ENCODE data around the gene SLC44A2.
A peak's percentile ranks its signal among the peaks of the same experiment; 100 is the strongest.
"Not testable (repeated sequence)": the region's sequence is repeated elsewhere in the genome, so short reads cannot be mapped to it uniquely, and the experiment has no call there.

SLC44A2 gene

DNA sequence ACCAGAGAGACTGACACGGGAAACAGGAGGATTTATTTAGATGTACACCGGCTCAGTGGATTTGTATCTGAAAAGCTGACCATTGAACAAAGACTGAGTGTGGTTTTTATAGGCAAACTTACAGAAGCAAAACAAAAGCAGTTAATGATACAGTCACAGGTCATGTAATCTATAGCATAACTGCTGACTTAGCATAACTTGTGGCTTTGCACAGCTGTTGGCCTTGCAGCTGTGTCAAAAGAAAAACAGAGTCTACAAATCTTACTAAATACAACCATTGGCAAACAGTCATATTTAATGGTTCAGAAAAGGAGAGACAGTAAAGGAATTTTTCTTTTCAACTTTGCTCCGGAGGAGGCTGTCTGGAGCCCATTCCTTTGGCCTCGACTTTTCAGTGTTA, 26.5 kb downstream of the SLC44A2 start:
- ATAC-seq = no peak

DNA sequence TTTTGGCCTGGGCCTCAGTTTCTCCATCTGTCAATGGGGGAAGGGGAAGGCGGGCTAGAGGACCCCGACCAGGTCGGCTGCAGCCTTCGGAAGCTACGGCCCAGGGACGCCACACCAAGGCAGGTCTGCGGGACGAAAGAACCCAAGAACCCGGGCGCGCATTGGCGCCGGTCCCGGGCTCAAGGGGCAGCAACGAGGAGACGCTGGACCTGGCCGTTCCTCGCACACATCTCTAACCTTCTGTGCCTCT, 28.1 kb downstream of the SLC44A2 start:
- DNase-seq (no peak), ATAC-seq (no peak)

More for the DNA sequence above, 26.5 kb downstream of the SLC44A2 start:
- DNase-seq = no peak

DNA sequence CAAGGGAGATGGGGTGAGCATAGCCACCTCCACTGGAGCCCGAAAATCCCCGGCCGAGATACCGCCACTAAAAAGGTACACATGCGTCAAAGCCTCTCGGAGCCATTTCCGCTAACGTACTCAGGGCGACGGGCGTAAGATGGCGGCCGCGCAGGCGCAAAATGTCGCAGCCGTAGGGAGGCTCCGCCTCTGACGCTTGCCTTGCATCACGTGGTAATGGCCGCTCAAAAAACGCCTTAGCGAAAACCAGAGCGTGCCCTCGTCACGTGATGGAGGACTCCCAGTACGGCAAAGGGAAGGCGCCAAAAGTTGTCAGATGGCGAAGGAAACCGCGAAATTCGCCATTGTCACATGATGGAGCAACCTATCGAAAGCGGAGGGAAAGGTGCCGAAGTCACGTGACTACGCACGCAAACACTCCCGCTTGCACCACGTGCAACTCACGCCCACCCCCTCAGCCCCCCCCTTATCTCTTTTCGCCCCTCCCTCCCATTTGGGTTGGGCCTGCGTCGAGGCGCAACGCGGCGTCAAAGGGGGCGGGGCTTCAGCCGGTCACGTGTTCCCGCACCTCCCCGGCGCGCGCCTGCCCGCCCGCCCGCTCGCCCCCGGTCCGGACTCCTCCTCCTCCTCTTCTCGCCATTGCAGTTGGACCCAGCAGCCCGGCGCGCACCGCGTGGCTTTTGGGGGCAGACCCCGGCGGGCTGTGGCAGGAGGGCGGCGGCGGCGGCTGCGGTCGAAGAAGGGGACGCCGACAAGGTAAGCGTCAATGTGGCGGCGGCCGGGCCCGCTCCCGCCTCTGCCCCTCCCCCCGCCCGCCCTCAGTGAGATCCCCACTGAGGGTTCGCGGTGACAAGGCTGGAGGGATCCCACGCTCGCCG, 28.6 kb downstream of the SLC44A2 start, which contains the start of gene ILF3:
ILF3 (plus strand) TSS at position 615 of the 878 bp plus-strand sequence. CDS start 16,260 bp downstream, outside the sequence.
- DNase-seq = peak; percentile 99
- ATAC-seq = peak; percentile 86

GRCh38 chr19:10654610-10655456, 29.5 kb downstream of the SLC44A2 start:
- peak; percentile 7 for ATAC-seq

GRCh38 chr19:10655457-10656312, 30.3 kb downstream of the SLC44A2 start:
- no peak for DNase-seq
- no peak for ATAC-seq

More at GRCh38 chr19:10654610-10655456, 29.5 kb downstream of the SLC44A2 start:
- DNase-seq = peak; percentile 75

- DNase-seq = no peak
Measured at GRCh38 chr19:10660346-10660745, 35.0 kb downstream of the SLC44A2 start.

GRCh38 chr19:10661946-10662345, 36.6 kb downstream of the SLC44A2 start:
- no peak for ATAC-seq
- DNase-seq = no peak

More at GRCh38 chr19:10660346-10660745, 35.0 kb downstream of the SLC44A2 start:
- ATAC-seq = no peak

DNA sequence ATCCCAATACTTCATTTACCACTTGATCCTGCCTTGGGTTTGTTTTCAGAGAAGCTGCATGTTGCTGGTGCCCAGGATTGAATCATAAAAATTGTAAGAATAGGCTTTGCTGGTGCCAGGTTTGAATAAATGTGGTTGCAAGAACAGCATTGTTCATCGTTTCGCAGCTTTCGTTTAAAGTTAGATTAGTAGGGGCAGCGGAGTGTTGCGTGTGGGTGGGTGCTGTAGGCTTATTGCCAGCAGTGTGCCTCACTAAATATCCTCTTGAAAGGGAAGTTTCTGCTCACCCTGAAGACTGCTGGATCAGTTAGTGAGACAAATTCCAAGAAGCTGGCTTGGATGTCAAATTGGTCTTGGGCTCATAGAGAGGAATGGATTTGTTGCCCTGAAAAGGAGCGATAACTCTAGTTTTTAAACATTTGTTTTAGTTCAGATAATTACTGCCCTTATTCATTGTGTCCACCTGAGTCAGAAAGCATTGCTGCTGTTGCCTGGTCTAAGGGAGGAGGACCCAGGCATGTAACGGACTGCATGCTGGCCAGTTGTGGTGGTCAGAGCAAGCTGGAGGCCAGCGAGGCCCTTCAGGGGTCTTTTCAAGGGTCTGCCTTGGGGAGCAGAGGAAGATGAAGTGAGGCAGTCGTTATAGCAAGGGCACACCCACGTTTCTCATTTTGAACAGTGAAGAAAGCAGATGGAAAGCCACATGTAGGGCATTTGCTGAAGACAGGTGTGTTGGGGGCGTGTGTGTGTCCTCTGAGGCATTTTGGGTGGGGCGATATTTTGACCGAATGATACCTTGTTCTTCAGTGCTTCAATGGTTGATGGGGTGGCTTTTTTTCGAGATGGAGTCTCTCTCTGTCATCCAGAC, 37.3 kb downstream of the SLC44A2 start:
- DNase-seq (peak; percentile 24), ATAC-seq (peak; percentile 50)

DNA sequence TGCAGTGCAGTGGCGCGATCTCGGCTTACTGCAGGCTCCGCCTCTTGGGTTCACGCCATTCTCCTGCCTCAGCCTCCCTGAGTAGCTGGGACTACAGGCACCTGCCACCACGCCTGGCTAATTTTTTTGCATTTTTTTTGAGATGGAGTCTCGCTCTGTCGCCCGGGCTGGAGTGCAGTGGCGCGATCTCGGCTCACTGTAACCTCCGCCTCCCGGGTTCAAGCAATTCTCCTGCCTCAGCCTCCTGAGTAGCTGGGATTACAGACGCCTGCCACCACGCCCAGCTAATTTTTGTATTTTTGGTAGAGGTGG, 37.9 kb downstream of the SLC44A2 start:
- not testable (repeated sequence) for ATAC-seq, DNase-seq

GRCh38 chr19:10667867-10668266, 42.5 kb downstream of the SLC44A2 start:
- no peak for DNase-seq

DNA sequence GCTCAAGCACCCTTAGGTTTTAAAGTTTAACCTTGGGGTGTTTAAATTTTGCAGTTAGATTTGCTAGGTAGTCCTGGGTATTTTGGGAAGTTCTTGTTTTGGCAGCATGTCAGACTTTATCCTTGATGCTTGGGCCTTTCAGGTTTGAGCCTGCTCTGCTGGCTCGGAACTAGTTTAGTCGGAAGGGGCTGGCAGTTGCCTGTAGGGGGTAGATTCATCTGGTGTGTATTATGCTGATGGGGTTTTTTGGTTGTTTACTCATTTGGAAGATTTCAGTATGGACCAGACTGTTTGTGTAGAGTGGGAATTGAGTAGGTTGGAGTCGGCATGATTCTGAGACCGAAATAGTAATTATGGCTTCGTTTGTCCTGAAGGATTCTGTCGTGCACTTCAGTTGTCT, 43.9 kb downstream of the SLC44A2 start:
- no peak for DNase-seq
- ATAC-seq = no peak

More at GRCh38 chr19:10667867-10668266, 42.5 kb downstream of the SLC44A2 start:
- ATAC-seq = no peak

DNA sequence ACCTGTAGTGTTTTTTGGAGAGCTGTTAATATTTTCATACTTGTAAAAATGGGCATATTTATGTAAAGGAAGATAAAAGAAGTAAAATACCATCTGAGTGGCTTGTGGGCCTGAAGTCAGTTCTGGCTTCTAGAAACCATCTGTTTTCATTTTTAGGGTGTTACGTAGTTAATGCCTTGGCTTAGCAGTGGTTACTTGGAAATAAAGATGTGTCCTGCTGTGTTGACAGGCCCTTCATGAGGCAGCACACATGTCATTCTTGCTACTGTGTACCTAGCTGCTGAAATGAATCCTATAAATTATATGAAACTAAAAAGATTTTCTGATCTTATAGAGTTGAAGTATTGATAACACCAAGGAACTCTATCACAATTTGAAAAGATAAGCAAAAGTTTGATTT, 44.8 kb downstream of the SLC44A2 start:
- no peak for DNase-seq
- ATAC-seq = no peak

GRCh38 chr19:10670876-10671804, 45.8 kb downstream of the SLC44A2 start:
- ATAC-seq = no peak
- no peak for DNase-seq

- ATAC-seq = not testable (repeated sequence)
Measured at GRCh38 chr19:10671922-10672321, 46.6 kb downstream of the SLC44A2 start.

DNA sequence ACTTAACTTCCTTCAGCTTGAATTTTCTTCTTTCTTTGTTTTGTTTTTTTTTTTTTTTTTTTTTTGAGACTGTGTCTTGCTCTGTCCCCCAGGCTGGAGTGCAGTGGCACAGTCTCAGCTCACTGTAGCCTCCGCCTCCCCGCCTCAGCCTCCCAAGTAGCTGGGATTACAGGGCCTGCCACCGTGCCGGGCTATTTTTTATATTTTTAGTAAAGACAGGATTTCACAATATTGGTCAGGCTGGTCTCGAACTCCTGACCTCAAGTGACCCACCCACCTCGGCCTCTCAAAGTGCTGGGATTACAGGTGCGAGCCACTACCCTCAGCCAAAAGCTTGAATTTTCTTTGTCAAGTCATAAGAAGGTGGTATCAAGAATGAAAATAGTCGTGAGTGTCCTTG, 49.9 kb downstream of the SLC44A2 start:
- DNase-seq, ATAC-seq: not testable (repeated sequence)

More at GRCh38 chr19:10671922-10672321, 46.6 kb downstream of the SLC44A2 start:
- DNase-seq = not testable (repeated sequence)

GRCh38 chr19:10677751-10678150, 52.4 kb downstream of the SLC44A2 start:
- no peak for ATAC-seq

DNA sequence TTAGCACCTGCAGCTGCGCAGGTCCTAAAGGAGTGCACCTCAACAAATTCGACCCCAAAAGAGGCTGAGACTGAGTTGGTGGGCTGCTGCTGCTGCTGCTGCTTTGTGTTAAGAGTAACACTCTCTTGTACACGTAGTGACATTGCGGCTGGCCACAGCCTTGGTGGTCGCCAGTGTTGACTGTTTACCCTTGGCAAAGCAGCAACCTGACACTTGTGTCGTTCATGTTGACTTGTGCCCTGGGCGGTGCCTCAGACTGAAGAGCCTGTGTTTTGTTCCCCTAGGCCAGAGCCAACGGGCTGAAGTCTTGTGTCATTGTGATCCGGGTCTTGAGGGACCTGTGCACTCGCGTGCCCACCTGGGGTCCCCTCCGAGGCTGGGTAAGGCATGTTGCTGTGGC, 53.5 kb downstream of the SLC44A2 start:
- DNase-seq (no peak), ATAC-seq (no peak)

More at GRCh38 chr19:10677751-10678150, 52.4 kb downstream of the SLC44A2 start:
- no peak for DNase-seq

DNA sequence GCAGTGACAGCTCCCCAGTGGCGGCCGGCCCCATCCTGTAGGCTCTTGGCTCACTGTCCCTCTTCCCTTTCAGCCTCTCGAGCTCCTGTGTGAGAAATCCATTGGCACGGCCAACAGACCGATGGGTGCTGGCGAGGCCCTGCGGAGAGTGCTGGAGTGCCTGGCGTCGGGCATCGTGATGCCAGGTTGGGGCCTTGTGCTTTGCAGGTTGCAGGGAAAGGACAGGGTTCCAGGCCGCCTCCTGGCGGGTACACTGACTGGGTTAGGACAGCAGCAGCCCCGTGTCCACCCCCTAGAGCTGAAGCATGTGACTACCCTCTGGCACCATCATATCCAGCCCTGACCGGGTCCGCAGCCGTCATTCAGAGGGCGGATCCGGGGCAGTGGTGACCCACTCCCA, 54.4 kb downstream of the SLC44A2 start:
- ATAC-seq (no peak), DNase-seq (no peak)

DNA sequence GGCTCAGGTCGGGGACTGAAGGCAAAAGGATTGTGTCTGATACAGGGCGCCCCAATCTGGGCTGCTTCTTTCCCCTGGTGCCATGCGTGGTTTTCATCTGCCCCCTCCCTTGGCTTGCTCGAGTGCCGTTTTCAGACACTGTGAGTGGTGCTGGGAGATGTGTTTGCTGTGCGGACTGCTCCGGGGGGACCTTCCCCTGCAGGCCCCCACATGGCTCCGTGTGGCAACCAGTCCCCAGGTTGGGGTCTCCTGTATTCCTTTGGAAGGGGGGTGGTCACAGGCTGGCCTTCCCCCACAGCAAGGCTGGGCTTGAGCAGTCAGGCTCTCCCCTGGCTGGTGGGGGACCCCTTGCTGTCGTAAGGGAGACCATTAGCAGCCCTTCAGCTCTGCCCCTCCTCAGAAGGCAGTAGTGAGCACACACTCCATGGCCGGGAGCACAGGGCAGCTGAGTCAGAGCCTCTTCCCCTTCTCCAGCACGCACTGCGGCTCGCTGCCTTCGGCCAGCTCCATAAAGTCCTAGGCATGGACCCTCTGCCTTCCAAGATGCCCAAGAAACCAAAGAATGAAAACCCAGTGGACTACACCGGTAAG, 55.3 kb downstream of the SLC44A2 start:
- ATAC-seq (no peak), DNase-seq (no peak)

DNA sequence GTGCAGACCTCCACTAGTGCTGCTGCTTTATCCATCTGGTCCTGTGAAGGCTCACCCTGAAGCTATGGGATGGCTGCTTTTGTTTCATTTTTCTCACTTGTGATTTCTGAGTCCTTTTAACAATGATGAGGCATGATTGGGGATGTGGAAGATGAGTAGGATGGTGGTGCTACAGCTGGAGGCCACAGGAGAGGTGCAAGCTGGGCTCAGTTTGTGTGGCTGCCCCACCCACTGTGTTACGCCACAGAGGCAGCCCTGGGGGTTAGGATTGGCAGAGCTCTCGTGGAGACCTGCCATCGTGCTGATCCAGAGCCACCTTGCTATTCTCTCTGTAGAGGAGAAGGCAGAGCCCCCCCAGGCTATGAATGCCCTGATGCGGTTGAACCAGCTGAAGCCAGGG, 56.3 kb downstream of the SLC44A2 start:
- no peak for DNase-seq

More for the DNA sequence above, 56.3 kb downstream of the SLC44A2 start:
- no peak for ATAC-seq
